Right lobe of liver (tissue), 4 donors: Measurements from ENCODE around the gene HDAC9.

ENCODE experiments used
- POLR2A ChIP-seq: fragments of 450-650 bp; IDR thresholded peaks from one replicate; pipeline ENCODE4 v1.6.1; 2017; ENCODE audit warnings: antibody characterized with exemption, mild to moderate bottlenecking
- TF ChIP-seq, protein P1 (sequence below), 4 donors: fragments of 200-600 bp in 3 of 4; fragments of 450-650 bp in 1 of 4; IDR thresholded peaks; one replicate each; pipeline versions ENCODE4 v1.5.1 to v1.8.0; 2016 to 2022; ENCODE audit warnings: antibody characterized with exemption in 4 of 4, mild to moderate bottlenecking in 2 of 4
- donor health status: DM: no; HTN: no; CAD: no.
- donor health status: DM: no; HTN: no; CAD: no.
- donor health status: DM: no; HTN: yes; CAD: no.

DNA sequence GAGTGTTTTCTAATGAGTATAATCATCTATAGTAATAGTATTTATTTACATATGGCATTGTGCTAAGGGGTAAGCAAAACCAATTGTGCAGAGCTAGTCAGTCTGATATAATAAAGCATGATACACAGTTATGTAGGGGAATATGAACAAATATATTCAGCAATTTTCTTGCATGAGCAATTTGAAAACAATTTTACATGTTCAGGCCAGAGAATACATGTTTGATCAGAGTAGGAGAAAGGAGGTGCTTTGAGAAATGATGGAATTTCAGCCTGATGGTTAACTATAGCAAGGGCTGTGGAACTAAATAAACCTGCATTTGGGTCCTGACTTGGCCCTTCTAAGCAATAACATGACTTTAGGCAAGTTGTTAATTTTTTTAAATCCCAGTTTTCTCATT is 407.3 kb downstream of the HDAC9 start:
- no peak for TF ChIP-seq POLR2A
- TF ChIP-seq, protein P1, sequence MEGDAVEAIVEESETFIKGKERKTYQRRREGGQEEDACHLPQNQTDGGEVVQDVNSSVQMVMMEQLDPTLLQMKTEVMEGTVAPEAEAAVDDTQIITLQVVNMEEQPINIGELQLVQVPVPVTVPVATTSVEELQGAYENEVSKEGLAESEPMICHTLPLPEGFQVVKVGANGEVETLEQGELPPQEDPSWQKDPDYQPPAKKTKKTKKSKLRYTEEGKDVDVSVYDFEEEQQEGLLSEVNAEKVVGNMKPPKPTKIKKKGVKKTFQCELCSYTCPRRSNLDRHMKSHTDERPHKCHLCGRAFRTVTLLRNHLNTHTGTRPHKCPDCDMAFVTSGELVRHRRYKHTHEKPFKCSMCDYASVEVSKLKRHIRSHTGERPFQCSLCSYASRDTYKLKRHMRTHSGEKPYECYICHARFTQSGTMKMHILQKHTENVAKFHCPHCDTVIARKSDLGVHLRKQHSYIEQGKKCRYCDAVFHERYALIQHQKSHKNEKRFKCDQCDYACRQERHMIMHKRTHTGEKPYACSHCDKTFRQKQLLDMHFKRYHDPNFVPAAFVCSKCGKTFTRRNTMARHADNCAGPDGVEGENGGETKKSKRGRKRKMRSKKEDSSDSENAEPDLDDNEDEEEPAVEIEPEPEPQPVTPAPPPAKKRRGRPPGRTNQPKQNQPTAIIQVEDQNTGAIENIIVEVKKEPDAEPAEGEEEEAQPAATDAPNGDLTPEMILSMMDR (IDR thresholded peaks at IDR 0.05): no peak
